AG04449 (cell line): ENCODE measurements around the gene TMEM184B.
A peak's percentile ranks its signal among the peaks of the same experiment; 100 is the strongest.

Experiments
- CTCF ChIA-PET: fragments of 350-600 bp; formaldehyde crosslinking; extraction: SDS; loops from one replicate; lab custom pipeline; 2021; ENCODE audit warnings: antibody characterized with exemption; lab: Yijun Ruan, JAX
- POLR2A ChIA-PET: fragments of 400-600, 350-600 bp; formaldehyde crosslinking; extraction: SDS; loops from one replicate; lab custom pipeline; 2020; ENCODE audit warnings: antibody characterized with exemption, inconsistent platforms; lab: Yijun Ruan, JAX
- DNase-seq: peaks from one replicate; pipeline ENCODE4 v3.0.0-alpha.2; 2010; ENCODE audit warnings: low read depth, low spot score
- H3K4me3 ChIP-seq: 2 replicates; pipeline ENCODE4 v1.5.1; 2011; ENCODE audit warnings: low read depth, mild to moderate bottlenecking, control low read depth, low read length
- TF ChIP-seq, protein P1 (sequence below): IDR thresholded peaks from one replicate; pipeline ENCODE4 v1.5.1; 2011; ENCODE audit warnings: mild to moderate bottlenecking, moderate library complexity, low read length, control low read depth, inconsistent platforms; ENCODE audit not compliant: insufficient read depth; ENCODE audit errors: missing control alignments

TMEM184B gene

DNA sequence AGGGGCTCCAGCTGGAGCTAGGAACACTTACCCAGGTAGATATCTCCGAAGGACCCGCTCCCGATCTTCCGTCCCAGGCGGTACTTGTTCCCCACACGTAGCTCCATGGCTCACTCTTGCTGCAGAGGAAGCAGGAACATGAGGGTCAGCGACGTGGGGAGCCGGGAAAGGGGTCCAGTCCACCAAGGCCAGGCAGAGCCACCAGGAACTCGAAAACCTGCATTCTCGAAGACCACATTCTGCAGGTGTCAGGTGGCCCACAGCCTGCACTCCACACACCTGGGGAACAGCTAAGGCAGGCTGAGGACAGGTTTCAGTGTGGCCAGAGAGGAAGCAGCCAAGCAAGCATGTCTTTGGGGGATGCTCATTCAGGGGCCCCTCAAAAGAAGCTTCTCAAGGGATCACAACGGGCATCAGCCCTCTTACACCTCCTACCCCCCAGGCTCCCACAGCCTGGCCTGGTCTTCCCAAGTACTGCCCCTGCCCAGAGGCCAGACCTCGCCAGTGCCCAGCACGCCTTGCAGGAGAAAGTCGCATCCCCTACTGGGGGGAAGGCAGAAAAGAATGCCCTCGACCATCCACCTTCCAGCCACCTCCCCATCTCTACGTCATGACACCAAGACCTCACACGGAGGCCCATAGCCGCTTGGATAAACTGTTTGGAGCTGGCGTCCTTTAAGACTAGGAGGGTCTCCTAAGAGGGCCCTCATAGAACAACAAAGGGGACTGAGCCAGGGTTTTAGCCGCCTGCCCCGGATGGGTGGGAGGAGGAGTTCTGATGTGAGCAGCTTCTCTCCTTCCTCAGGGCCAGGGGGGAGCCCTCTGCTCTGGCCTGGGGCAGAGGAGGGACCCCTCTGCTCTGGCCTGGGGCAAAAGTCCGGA is 41.5 kb upstream of the TMEM184B start:
- TF ChIP-seq, protein P1, sequence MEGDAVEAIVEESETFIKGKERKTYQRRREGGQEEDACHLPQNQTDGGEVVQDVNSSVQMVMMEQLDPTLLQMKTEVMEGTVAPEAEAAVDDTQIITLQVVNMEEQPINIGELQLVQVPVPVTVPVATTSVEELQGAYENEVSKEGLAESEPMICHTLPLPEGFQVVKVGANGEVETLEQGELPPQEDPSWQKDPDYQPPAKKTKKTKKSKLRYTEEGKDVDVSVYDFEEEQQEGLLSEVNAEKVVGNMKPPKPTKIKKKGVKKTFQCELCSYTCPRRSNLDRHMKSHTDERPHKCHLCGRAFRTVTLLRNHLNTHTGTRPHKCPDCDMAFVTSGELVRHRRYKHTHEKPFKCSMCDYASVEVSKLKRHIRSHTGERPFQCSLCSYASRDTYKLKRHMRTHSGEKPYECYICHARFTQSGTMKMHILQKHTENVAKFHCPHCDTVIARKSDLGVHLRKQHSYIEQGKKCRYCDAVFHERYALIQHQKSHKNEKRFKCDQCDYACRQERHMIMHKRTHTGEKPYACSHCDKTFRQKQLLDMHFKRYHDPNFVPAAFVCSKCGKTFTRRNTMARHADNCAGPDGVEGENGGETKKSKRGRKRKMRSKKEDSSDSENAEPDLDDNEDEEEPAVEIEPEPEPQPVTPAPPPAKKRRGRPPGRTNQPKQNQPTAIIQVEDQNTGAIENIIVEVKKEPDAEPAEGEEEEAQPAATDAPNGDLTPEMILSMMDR = no peak
- POLR2A ChIA-PET = interaction anchor here (0.6 to 1.0 kb wide), 2 partner anchors 37 to 112 kb away, joined by 3 to 4 read pairs; partner anchors contain the start of gene MAFF
- CTCF ChIA-PET = interaction anchor here (0.8 to 1.6 kb wide), 5 partner anchors 16 to 262 kb away, joined by 3 to 4 read pairs (median 3); no protein-coding TSS in a partner anchor
- DNase-seq = no peak
- peak overlapping the region; percentile 65 for H3K4me3 ChIP-seq

DNA sequence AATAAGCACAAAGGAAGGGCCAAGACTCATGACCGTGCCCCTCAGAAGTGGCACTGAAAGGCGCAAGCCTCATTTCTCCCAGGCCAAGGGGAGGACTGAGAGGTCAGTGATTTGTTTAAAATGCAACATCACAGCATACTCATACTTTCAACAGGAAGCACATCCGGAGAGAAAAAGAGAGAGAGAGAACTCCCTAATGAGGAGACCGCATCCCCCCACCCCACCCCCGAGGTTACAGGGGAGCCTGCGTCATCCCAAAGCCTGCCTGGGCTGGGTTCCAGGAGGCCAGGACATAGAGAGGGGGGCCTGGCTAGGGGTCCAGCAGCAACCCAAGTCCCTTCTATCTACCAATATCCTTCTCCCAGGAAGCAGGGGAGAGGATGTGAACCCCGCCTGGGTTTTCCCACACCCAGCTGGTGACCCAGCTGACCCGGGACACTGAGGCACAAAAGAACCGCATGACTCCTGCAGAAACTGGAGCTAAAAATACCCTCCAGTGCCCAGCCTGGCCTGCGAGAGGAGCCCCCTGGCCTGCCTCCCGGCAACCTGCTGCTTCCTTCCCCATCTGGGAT is 40.7 kb upstream of the TMEM184B start:
- peak overlapping the region; percentile 65 for H3K4me3 ChIP-seq
- TF ChIP-seq, protein P1 = no peak
- CTCF ChIA-PET = interaction anchor here (0.8 to 1.6 kb wide), 5 partner anchors 15 to 261 kb away, joined by 3 to 4 read pairs (median 3); no protein-coding TSS in a partner anchor
- DNase-seq = peak; percentile 78
- POLR2A ChIA-PET = interaction anchor here (1.0 to 1.7 kb wide), 3 partner anchors 11 to 112 kb away, joined by 4 read pairs; partner anchors contain the start of gene MAFF

DNA sequence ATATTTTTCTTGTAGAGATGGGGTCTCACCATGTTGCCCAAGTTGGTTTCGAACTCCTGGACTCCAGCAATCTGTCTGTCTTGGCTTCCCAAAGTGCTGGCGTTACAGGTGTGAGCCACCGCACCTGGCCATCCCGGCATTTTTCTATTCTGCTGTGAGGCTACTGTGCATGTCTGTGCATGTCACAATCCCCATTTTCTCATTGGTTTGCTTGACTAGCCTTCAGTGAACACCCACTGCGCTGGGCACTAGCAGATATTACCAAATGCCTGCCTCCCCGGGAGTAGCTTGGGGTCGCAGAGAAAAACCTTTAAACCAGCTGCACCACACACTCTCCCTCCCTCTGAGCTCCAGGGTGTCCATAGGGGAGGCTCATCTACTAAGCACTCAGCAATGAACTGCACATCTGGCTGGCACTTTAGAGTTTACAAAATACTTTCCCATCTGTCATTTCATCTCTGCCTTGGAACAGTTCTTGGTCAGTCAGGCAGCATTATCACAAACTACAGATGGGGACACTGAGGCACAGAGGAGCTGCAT is 39.5 kb upstream of the TMEM184B start:
- H3K4me3 ChIP-seq = no peak overlapping the region; the same call in 1 of the 2 replicates
- TF ChIP-seq, protein P1 = no peak
- POLR2A ChIA-PET = interaction anchor here (0.6 to 1.7 kb wide), 5 partner anchors 9 to 111 kb away, joined by 3 to 4 read pairs (median 3); partner anchors contain the start of gene MAFF
- DNase-seq = no peak
- CTCF ChIA-PET = interaction anchor here (0.6 to 1.5 kb wide), 4 partner anchors 17 to 53 kb away, joined by 3 read pairs; no protein-coding TSS in a partner anchor

DNA sequence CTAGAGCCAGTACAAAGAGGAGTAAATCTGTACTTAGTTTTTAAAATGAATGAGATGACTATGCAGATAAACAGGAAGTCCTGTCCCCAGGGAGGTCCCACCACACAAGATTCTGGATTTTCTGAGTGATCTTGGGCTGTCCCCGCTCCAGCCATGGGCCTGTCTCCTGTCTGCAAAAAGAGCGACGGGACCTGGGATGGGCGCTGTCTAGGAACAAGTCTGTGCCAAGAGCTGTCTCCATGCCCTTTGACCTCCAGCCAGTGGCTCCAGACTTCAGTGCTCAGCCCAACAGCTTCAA is 38.5 kb upstream of the TMEM184B start:
- TF ChIP-seq, protein P1 = no peak
- CTCF ChIA-PET = interaction anchor here (1.2 to 1.5 kb wide), 3 partner anchors 16 to 52 kb away, joined by 3 read pairs; no protein-coding TSS in a partner anchor
- no peak overlapping the region for H3K4me3 ChIP-seq
- no peak for DNase-seq
- POLR2A ChIA-PET = interaction anchor here (0.7 kb wide), 1 partner anchor 110 kb away, joined by 3 read pairs; the partner anchor contains the start of gene MAFF

DNA sequence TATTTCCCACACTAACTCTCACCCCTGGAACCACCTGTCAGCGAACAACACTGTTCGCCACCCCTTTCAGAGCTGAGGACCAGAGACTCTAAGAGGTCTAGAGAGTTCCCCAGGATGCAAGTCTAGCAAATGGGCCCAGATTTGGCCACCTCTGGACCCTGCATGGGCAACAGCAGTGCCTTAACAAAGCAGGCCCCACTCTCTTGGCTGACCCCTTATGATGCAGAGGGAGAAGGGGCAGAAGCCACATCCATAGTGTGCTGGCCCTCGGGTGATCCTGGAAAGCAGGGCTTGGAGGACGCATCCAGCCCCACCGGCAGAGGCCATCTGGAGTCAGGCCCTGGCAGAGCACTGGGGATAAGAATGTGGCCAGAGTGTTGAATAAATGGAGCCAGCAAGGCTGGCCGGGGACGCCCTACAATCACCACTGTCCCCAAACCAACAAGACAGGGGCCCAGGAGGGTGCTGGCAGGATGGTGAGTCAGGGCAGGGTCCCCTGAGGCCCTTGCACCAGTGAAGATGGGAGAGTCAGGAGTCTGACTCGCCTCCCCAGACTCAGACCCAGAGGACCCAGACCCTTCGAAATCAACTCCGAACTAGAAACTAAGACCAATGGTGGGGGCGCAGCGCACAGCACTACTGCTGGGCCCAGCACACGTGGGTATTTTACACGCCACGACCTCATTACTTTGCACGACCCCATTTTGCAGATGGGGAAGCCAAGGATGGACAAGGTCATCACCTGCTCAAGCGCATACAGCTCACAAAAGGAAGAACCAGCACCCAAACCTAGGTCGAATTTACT is 37.9 kb upstream of the TMEM184B start:
- no peak for DNase-seq
- H3K4me3 ChIP-seq = no peak overlapping the region
- CTCF ChIA-PET = interaction anchor here (1.2 to 1.3 kb wide), 2 partner anchors 13 to 41 kb away, joined by 3 to 5 read pairs; no protein-coding TSS in a partner anchor
- POLR2A ChIA-PET = no interaction called here
- TF ChIP-seq, protein P1 = no peak
